ENCODE measurements around the gene P3R3URF.

DNA sequence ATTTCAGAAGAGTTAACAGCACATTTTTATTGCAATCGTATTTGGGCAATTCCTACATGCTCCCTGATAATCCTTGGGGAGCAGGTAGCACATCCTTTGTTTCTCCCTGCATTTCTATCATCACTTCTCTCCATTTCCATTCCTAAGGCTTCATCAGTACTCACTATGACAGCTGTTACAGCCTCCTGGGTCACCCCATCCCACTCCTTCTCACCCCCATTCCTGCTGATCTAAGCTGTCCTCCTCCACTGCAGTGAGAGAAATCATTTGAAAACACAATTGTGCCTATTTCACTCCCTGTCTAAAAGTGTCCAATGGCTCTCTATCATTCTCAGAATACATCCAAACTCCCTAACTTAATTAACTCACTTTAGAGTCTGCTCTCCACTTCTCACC lies 18.4 kb downstream of the P3R3URF start:
- TF ChIP-seq, protein P1, sequence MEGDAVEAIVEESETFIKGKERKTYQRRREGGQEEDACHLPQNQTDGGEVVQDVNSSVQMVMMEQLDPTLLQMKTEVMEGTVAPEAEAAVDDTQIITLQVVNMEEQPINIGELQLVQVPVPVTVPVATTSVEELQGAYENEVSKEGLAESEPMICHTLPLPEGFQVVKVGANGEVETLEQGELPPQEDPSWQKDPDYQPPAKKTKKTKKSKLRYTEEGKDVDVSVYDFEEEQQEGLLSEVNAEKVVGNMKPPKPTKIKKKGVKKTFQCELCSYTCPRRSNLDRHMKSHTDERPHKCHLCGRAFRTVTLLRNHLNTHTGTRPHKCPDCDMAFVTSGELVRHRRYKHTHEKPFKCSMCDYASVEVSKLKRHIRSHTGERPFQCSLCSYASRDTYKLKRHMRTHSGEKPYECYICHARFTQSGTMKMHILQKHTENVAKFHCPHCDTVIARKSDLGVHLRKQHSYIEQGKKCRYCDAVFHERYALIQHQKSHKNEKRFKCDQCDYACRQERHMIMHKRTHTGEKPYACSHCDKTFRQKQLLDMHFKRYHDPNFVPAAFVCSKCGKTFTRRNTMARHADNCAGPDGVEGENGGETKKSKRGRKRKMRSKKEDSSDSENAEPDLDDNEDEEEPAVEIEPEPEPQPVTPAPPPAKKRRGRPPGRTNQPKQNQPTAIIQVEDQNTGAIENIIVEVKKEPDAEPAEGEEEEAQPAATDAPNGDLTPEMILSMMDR (IDR thresholded peaks at IDR 0.05; ENCODE audit: low read depth, low read length, missing input control) = no peak
- TF ChIP-seq SP1 (IDR thresholded peaks at IDR 0.05) = no peak
